Measurements from ENCODE around the gene TC2N.
"Not testable (repeated sequence)": the region's sequence is repeated elsewhere in the genome, so short reads cannot be mapped to it uniquely, and the experiment has no call there.

TC2N gene

DNA sequence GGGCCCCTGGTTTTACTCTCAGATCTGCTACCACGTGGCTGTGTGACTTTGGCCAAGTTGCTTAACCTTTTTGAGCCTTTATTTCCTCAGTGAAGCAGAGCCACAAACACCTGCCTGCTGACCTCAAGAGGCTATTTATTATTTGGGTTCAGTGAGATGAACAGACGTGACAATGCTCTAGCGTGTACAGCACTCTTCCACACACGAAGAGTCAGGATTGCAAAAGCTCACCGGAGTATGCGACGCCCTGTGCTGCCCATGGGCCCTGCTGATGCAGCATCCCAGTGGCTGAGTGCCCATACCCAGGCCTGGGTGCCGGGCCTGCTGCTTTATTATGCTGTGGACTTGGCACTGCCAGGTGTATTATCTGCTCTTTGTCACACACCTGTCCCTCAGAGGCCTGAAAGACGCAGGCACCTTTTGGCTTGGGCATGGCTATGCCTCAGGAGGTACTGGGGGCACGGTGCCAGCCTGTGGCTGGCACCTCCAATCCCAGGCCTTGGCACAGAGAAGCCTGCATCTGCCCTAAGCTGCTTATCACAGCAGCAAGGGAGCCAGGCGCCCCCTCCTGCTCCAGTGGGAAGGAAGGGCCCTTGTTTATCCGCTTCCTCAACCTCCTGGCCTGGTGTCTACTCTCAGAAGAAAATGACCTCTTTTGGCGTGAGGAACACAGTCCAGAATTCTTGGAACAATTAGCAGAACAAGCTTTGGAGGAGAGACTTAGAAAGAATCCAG lies 22.3 kb upstream of the TC2N start:
- no peak for DNase-seq (ENCODE audit: low spot score)

DNA sequence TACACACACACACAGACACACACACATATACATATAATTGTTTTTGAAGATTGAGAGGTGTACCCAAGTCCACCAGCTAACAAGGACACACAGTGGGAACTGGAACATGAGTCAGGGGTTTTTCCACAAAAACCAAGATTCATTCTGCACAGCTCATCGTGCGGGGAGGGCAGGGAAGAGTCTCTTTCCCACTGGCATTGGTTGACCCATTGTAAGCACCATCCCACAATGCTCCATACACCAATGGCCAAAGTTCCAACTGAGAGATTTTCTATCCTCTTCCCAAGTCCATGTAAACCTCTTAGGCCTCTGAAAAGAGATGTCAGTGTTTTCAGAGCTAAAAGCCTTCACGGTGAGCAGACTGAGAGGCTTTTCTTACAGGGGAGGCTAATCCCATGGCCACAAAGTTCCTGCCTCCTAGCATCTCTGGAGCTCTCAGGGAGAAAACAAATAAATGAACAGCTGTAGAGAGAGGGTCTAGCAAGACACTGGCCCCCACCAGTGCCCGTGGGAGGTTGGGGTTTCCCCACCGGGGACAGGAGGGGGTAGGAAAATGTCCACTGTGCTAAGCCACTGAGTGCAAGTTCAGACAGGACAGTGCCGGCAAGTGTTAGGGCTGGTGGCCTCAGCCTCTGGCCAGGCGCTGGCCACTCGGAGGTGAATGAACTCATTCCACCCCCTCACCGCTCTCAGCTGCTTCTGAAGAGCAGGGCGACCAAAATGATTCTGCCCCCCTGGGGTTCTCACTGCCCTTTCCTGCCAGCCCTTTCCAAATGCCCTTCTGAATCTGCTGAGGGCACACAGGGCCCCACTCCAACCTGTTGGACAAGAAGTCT lies 21.5 kb upstream of the TC2N start:
- DNase-seq (ENCODE audit: low spot score), result peak; percentile 36

DNA sequence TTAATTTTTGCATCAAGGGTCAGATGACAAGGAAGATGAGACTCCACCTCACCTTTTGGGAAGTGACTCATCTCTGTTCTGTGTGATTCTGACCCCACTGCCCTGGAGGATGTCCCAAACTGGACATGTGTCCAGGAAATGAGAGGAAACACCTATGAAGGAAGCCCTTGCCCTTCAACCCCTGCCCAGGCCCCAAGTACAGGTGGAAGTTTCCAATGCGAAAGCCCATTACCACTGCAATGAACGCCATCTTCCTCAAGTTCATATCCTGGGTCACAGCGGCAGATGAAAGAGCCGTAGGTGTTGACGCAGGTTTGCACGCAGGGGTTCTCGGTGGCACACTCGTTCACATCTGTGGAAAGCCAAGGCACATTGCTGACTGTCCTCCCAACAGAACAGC lies 19.6 kb upstream of the TC2N start:
- no peak for DNase-seq (ENCODE audit: low spot score)

- DNase-seq (ENCODE audit: low spot score), result no peak
These were observed 18.5 kb upstream of the TC2N start for GRCh38 chr14:91885839-91886238.

DNA sequence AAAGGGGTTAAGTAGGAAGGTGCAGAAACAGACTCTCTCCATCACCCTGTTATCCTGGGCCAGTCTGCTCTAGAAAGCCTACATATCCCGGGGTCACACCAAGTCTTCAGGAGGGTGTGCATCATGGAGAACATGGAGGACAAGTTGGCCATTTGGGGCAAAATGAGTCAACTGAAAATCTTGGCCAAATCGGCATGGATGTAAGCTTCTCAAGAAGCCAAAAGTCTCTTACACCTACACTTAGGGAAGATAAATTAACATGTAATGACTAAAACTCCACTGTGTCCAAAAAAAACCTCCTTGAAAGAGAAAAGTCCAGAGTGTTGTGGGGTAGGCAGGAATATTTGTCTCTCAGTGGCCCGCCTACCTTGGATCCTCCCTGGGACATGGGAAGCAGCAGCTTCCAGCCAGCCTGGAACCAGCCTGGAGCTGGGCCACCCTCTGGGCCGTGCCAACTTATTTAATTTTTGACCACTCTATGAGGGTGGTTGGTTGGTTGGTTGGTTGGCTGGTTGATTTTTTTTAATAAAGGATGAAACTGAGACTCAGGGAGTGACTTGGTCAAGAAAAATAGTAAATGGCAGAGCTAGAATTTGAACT lies 17.9 kb upstream of the TC2N start:
- DNase-seq (ENCODE audit: low spot score), result no peak

DNA sequence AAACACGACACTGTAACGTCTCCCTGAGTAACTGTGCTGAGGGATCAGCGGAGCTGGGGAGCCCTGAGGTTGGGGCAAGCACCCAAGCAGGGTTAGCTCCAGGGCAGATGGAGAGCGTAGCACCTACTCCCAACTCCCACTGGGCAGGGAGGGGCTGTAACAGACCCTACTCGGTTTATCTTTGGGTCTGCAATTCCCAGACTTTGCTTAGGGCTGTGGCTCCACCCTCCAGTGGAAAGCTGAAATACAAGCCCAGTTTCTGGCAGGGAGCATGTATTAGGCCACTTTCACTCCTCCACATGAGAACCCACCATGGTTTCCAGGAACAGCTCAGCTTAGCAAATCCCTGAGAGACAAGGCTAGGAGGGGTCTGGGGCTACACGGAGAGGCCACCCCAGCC lies 17.3 kb upstream of the TC2N start:
- no peak for DNase-seq (ENCODE audit: low spot score)

GRCh38 chr14:91883753-91884152 lies 16.4 kb upstream of the TC2N start:
- DNase-seq (ENCODE audit: low spot score), result no peak

- DNase-seq (ENCODE audit: low spot score), result no peak
These were observed 15.4 kb upstream of the TC2N start for GRCh38 chr14:91882776-91883175.

DNA sequence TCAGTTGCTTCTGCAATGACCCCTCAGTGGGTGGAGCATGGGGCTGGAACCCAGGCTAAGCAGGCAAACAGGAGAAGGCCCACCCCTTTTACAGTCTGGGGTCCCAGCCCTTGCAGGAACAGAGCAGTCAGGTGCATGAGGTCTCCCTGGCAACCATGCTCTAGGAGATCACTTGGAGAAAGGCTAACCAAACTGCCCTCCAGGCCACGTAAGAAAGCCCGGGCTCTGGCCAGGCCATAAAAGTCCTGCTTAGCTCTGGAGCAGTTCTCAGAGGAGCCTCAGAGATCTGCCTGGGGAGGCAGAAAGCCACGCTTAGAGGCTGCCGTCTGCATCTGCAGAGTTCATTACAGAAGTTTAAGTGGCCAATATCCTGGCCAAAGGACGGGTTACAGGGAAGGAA lies 15.0 kb upstream of the TC2N start:
- no peak for DNase-seq (ENCODE audit: low spot score)

- peak; percentile 39 for DNase-seq (ENCODE audit: low spot score)
These were observed 11.9 kb upstream of the TC2N start for GRCh38 chr14:91879196-91879595.

DNA sequence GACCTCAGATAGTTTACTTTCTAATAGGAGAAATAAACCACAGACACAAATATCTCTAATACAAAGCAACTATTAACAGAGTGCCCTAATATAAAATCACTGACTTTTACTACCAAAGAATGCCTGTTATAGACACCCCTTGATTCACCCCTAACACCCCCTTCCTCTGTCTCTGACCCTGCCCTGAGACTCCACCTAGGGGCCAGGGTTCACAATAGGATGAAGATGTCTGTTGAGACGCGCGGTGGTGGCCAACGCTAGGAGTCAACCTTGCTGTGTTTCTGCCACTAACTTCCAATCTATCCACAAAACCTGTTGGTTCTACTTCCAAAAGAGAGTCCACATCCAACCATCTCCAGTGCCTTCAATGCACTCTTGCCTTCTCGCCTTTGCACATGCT lies 10.9 kb upstream of the TC2N start:
- DNase-seq (ENCODE audit: low spot score), result no peak

DNA sequence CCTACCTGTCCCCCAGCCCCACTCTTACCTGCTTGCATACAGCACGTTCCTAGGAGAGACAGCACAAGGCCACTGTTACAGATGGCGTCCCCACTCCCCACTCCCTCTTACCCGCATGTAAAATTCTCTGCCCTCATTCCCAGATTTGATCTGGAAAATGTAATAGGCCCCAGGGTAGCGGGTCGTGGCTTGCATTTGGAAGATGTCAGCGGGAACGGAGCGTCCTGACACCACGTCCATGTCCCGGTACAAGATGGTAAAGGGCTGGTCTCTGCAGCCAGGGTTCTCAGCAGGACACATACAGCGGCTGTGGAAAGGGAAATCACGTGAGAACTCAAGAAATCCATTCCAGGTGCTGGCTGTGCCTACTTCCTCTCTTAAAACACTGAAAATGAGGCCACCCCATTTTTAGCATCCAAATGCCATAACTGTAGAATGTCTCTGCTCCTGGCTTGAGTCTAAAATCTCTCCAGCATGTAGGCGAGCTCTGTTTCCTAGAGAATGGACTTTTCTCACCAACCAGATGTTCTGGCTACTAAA lies 10.1 kb upstream of the TC2N start:
- DNase-seq (ENCODE audit: low spot score), result no peak

DNA sequence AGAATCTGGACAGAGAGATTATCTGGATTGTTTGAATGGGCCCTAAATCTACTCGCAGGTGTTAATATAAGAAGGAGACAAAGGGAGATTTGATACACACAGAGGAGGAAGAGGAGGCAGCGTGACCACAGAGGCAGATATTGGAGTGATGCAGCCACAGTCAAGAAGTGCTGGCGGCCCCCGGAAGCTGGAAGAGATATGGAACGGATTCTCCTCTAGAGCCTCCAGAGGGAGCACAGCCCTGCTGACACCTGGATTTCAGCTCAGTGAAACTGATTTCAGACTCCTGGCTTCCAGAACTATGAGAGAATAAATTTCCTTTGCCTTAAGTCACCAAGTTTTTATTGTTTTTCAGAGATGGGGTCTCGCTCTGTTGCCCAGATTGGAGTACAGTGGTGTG lies 9.2 kb upstream of the TC2N start:
- DNase-seq (ENCODE audit: low spot score), result no peak

- no peak for DNase-seq (ENCODE audit: low spot score)
These were observed 8.4 kb upstream of the TC2N start for GRCh38 chr14:91875525-91876286.

- DNase-seq (ENCODE audit: low spot score), result no peak
These were observed 6.4 kb upstream of the TC2N start for GRCh38 chr14:91873471-91874415.

DNA sequence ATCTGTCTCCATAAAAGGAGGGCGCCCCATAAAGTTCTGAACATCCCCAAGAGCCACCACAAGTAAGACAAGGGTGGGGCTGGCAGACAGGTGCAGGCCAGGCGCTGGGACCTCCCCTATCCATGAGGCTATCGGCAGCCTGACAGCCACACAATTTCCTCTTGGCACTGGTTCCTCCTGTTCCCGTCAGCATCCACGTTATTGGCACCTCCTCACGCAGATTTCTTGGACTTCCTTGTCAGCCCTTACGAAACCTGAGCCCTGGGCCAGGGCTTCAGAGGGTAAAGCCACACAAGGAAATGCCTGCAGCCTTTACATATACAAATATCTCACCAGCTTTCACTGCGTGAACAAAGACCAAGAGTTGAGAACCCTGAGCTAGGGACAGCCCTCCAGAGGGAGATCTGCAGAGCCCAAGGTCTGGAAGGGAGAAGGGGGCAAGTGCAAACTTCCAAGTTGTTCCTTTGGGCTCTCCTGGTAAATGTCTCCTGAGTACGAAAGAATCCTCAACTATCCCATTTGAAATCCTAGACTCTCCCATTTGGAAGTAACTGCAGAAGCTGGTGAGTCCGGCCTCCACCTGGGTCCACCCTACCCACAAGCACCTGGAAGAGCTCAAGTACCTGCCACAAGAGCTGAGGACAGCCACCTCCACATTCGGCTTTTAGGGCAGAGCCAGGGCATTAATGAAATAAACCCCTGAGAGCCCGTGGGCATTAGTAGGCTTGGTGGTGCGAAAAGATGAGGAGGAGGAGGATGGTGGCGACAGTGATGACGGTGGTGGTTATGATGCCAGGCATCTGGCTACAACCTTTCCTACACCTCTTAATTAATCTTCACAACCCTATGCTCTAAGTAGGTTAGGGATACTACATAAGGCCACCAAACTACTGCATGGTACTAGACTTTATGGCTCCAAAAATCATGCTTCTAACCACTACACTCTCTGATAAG lies 5.5 kb upstream of the TC2N start:
- DNase-seq (ENCODE audit: low spot score), result peak; percentile 38

DNA sequence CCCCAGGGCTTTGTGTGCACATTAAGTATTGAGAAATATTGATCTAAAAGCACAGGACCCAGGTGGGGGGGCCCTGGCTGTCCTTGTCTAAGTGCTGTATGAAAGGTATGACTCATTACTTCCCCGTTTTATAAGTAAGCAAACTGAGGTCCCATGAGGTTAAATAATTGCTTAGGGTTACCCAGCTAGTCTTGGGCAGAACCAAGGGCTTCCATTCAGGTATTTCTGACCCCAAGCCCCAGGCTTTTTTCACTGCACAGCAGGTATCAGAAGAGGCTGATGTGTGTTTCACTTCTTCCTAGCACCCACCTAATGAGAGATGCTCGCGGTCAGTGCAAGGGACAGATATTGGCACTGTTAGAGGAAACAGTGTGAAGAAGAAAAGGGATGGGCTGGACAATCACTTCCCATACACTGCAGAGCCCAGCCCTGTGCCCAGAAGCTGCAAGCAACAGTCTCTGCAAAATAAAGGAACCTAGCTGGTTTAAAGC lies 4.7 kb upstream of the TC2N start:
- no peak for DNase-seq (ENCODE audit: low spot score)

- DNase-seq (ENCODE audit: low spot score), result not testable (repeated sequence)
These were observed 4.1 kb upstream of the TC2N start for GRCh38 chr14:91871401-91871800.

DNA sequence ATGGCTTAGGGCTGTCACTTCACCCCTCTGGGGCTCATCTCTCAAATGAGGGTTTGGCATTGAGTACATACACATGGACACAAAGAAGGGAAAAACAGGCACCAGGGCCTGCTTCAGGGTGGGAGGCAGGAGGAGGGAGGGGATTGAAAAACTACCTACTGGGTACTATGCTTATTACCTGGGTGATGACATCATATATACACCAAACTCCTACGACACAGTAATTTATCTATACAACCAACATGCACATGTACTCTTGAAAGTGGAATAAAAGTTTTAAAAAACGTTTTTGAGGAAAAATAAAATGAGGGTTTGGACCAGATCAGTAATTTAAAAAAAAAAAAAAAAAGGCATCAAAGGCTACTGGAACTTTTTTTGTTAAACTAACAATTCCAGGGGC lies 3.6 kb upstream of the TC2N start:
- DNase-seq (ENCODE audit: low spot score), result no peak

- no peak for DNase-seq (ENCODE audit: low spot score)
These were observed 2.7 kb upstream of the TC2N start for GRCh38 chr14:91870001-91870400.

Data from AG08395 (cell line).